Lower leg skin (tissue), 3 donors: Measurements from ENCODE around the gene CDH18.

ENCODE experiments used
- POLR2A ChIP-seq, 2 donors: fragments of 450-650 bp; IDR thresholded peaks; one replicate each; pipeline ENCODE4 v1.6.1; 2016 to 2017; ENCODE audit warnings: antibody characterized with exemption in 2 of 2, mild to moderate bottlenecking in 1 of 2, moderate library complexity in 1 of 2
- TF ChIP-seq, protein P1 (sequence below), 3 donors: fragments of 450-650 bp; IDR thresholded peaks; one replicate each; pipeline ENCODE4 v1.5.1; 2016; ENCODE audit warnings: antibody characterized with exemption in 3 of 3, mild to moderate bottlenecking in 3 of 3, moderate library complexity in 2 of 3

DNA sequence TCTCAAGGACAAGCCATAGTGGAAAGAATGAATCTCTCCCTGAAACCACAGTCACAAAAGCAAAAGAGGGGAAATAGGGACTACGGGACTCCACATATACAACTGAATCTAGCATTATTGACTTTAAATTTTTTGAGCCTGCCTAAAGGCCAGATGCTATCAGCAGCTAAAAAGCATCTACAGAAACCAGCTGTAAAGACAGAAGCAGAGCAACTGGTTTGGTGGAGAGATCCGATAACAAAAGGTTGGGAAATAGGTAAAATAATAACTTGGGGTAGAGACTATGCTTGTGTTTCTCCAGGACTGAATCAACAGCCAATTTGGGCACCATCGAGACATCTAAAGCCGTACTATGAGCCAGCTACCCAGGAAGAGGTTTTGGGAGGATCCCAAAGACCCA, 281.2 kb downstream of the CDH18 start:
- TF ChIP-seq, protein P1, sequence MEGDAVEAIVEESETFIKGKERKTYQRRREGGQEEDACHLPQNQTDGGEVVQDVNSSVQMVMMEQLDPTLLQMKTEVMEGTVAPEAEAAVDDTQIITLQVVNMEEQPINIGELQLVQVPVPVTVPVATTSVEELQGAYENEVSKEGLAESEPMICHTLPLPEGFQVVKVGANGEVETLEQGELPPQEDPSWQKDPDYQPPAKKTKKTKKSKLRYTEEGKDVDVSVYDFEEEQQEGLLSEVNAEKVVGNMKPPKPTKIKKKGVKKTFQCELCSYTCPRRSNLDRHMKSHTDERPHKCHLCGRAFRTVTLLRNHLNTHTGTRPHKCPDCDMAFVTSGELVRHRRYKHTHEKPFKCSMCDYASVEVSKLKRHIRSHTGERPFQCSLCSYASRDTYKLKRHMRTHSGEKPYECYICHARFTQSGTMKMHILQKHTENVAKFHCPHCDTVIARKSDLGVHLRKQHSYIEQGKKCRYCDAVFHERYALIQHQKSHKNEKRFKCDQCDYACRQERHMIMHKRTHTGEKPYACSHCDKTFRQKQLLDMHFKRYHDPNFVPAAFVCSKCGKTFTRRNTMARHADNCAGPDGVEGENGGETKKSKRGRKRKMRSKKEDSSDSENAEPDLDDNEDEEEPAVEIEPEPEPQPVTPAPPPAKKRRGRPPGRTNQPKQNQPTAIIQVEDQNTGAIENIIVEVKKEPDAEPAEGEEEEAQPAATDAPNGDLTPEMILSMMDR (IDR thresholded peaks at IDR 0.05): no peak
- TF ChIP-seq POLR2A (IDR thresholded peaks at IDR 0.05): no peak
